GM06990 (cell line): ENCODE data around the gene SEPTIN5.

Experiments
- DNase-seq: peaks from one replicate; pipeline ENCODE4 v3.0.0-alpha.2; 2011; ENCODE audit not compliant: insufficient read length; ENCODE audit errors: extremely low read depth
- H3K27me3 ChIP-seq: replicated peaks from 2 replicates; pipeline ENCODE4 v1.6.0; 2011; ENCODE audit warnings: low read length; ENCODE audit not compliant: control insufficient read depth, insufficient read depth
- H3K36me3 ChIP-seq: 2 replicates; pipeline ENCODE4 v1.5.1; 2011; ENCODE audit warnings: low read length; ENCODE audit not compliant: control insufficient read depth, insufficient read depth
- H3K4me3 ChIP-seq: replicated peaks from 2 replicates; pipeline ENCODE4 v1.5.1; 2011; ENCODE audit warnings: low read depth, mild to moderate bottlenecking, control low read depth, low read length
- CTCF ChIP-seq: IDR thresholded peaks from 2 replicates; pipeline ENCODE4 v1.5.1; 2011; ENCODE audit warnings: low read length, control low read depth, mild to moderate bottlenecking, inconsistent platforms; ENCODE audit not compliant: insufficient read depth, poor library complexity, severe bottlenecking

The SEPTIN5 gene

GRCh38 chr22:19757140-19757984 lies 43.1 kb downstream of the SEPTIN5 start:
- no peaks in the 10 kb centered on the region for H3K36me3 ChIP-seq
- no peak for DNase-seq
- H3K4me3 ChIP-seq: no peak overlapping the region; the same call in 1 of the 2 replicates
- H3K27me3 ChIP-seq: peaks cover 4% of the 10 kb centered on the region
- no peak for TF ChIP-seq CTCF

- peaks cover 2% of the 10 kb centered on the region for H3K27me3 ChIP-seq
- no peaks in the 10 kb centered on the region for H3K36me3 ChIP-seq
- no peak for TF ChIP-seq CTCF
- no peak overlapping the region for H3K4me3 ChIP-seq
- DNase-seq: no peak
These were observed 43.9 kb downstream of the SEPTIN5 start for GRCh38 chr22:19757985-19758895.

- H3K36me3 ChIP-seq: no peaks in the 10 kb centered on the region
- no peak overlapping the region for H3K4me3 ChIP-seq
- TF ChIP-seq CTCF: no peak
- DNase-seq: no peak
- H3K27me3 ChIP-seq: no peaks in the 10 kb centered on the region; the same call in none of the 2 replicates
These were observed 44.7 kb downstream of the SEPTIN5 start for GRCh38 chr22:19758896-19759426.

GRCh38 chr22:19759427-19760057 lies 45.2 kb downstream of the SEPTIN5 start:
- no peak overlapping the region for H3K4me3 ChIP-seq
- no peak for DNase-seq
- no peaks in the 10 kb centered on the region; the same call in none of the 2 replicates for H3K27me3 ChIP-seq
- H3K36me3 ChIP-seq: no peaks in the 10 kb centered on the region
- TF ChIP-seq CTCF: no peak
